Loucy (cell line): ENCODE results near the gene GUCY1A2.

Experiments
- H2AFZ ChIP-seq: fragments of 200-600 bp; sonication (generic); 2 replicates; pipeline ENCODE4 v1.6.0; 2016; ENCODE audit warnings: antibody characterized with exemption, mild to moderate bottlenecking, low read length, moderate library complexity
- H3F3A ChIP-seq: fragments of 200-600 bp; 2 replicates; pipeline ENCODE4 v1.6.0; 2016; ENCODE audit warnings: antibody characterized with exemption, low read depth, mild to moderate bottlenecking
- H3K27me3 ChIP-seq: fragments of 200-600 bp; sonication (generic); 2 replicates; pipeline ENCODE4 v1.6.1; 2014; ENCODE audit warnings: low read length, mild to moderate bottlenecking; ENCODE audit not compliant: insufficient read depth, poor library complexity, severe bottlenecking
- H3K36me3 ChIP-seq: fragments of 200-600 bp; sonication (generic); 2 replicates; pipeline ENCODE4 v1.6.1; 2016; ENCODE audit warnings: low read length; ENCODE audit not compliant: insufficient read depth
- H3K4me1 ChIP-seq: fragments of 200-600 bp; sonication (generic); 2 replicates; pipeline ENCODE4 v1.5.1; 2014; ENCODE audit warnings: low read length, mild to moderate bottlenecking; ENCODE audit not compliant: insufficient read depth, poor library complexity, severe bottlenecking
- H3K4me2 ChIP-seq: fragments of 200-600 bp; sonication (generic); 2 replicates; pipeline ENCODE4 v1.6.0; 2014; ENCODE audit warnings: antibody characterized with exemption, low read length, low read depth, mild to moderate bottlenecking; ENCODE audit not compliant: poor library complexity, severe bottlenecking
- H3K4me3 ChIP-seq: fragments of 200-600 bp; sonication (generic); 2 replicates; pipeline ENCODE4 v1.5.1; 2014; ENCODE audit warnings: low read length, mild to moderate bottlenecking, mixed read lengths; ENCODE audit not compliant: poor library complexity, severe bottlenecking
- H3K79me2 ChIP-seq: fragments of 200-600 bp; sonication (generic); 2 replicates; pipeline ENCODE4 v1.6.1; 2014; ENCODE audit warnings: low read length; ENCODE audit not compliant: insufficient read depth
- H3K9ac ChIP-seq: fragments of 200-600 bp; sonication (generic); 2 replicates; pipeline ENCODE4 v1.6.0; 2014; ENCODE audit warnings: mild to moderate bottlenecking, low read depth, low read length, moderate library complexity; ENCODE audit not compliant: poor library complexity, severe bottlenecking
- H3K9me2 ChIP-seq: fragments of 200-600 bp; sonication (generic); replicated peaks from 2 replicates; pipeline ENCODE4 v1.6.1; 2016; ENCODE audit warnings: low read depth, low read length, mixed read lengths
- H3K9me3 ChIP-seq: fragments of 200-600 bp; sonication (generic); 2 replicates; pipeline ENCODE4 v1.6.1; 2014; ENCODE audit warnings: mild to moderate bottlenecking, antibody characterized with exemption, low read length, low read depth; ENCODE audit not compliant: insufficient read depth
- H4K20me1 ChIP-seq: fragments of 200-600 bp; sonication (generic); 2 replicates; pipeline ENCODE4 v1.6.0; 2014; ENCODE audit warnings: antibody characterized with exemption, low read length, mild to moderate bottlenecking; ENCODE audit not compliant: insufficient read depth, poor library complexity, severe bottlenecking
- CTCF ChIP-seq: fragments of 200-600 bp; sonication (generic); conservative IDR thresholded peaks from 2 replicates; pipeline ENCODE4 v1.5.1; 2014; ENCODE audit warnings: mild to moderate bottlenecking, antibody characterized with exemption, low read length
- EZH2phosphoT487 ChIP-seq: fragments of 200-600 bp; IDR thresholded peaks from 2 replicates; pipeline ENCODE4 v1.6.1; 2018; ENCODE audit warnings: antibody characterized with exemption, mild to moderate bottlenecking, moderate library complexity, borderline replicate concordance

The GUCY1A2 gene

DNA sequence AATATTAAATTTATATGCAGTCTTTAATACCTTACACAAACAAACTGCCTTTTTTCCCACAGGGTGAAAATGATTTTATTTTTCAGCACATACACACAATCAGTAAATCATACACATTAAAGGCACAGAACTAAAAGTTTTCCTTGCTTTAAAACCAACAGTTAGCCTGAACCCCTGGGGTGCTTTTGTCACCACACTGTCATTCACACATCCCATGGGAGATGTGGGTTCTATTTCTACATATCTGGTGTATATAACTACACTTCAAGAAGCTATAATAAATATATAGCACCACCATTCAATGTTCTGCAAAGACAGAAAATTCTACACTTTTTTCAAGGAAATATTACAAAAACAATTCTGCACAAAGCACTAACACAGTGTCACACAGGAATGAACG lies 197.0 kb downstream of the GUCY1A2 start:
- Histone ChIP-seq H3K27me3 (no peaks in the 10 kb centered on the region), H3K9me2 (no peaks in the 10 kb centered on the region), H3K4me1 (no peaks in the 10 kb centered on the region), H3F3A (no peaks in the 10 kb centered on the region), H3K79me2 (no peaks in the 10 kb centered on the region), H3K9ac (no peak overlapping the region), H3K4me3 (no peak overlapping the region), H3K4me2 (no peak overlapping the region), H3K9me3 (no peaks in the 10 kb centered on the region), H3K36me3 (no peaks in the 10 kb centered on the region), H2AFZ (no peak overlapping the region), H4K20me1 (no peaks in the 10 kb centered on the region)
- TF ChIP-seq EZH2phosphoT487 (no peak), CTCF (no peak)

DNA sequence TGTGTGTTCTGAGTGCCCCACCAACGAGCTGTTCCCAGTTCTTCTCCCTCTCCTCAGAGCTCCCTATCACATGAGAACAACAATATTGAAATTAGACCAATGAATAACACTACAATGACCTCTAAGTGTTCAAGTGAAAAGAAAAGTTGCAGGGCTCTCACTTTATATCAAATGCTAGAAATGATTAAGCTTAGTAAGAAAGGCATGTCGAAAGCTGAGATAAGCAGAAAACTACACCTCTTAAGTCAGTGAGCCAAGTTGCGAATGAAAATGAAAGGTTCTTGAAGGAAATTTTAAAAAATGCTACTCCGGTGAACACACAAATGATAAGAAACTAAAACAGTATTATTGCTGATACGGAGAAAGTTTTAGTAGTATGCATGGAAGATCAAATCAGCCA lies 199.8 kb downstream of the GUCY1A2 start:
- H2AFZ ChIP-seq, result no peak overlapping the region
- H3K79me2 ChIP-seq, result no peaks in the 10 kb centered on the region
- no peaks in the 10 kb centered on the region for H3K9me2 ChIP-seq
- H3K4me1 ChIP-seq, result no peaks in the 10 kb centered on the region
- no peaks in the 10 kb centered on the region for H3K27me3 ChIP-seq
- H3K9me3 ChIP-seq, result no peaks in the 10 kb centered on the region; the same call in 1 of the 2 replicates
- no peaks in the 10 kb centered on the region for H4K20me1 ChIP-seq
- H3K9ac ChIP-seq, result no peak overlapping the region
- TF ChIP-seq CTCF (no peak), EZH2phosphoT487 (no peak)
- H3K4me3 ChIP-seq, result no peak overlapping the region
- H3K36me3 ChIP-seq, result no peaks in the 10 kb centered on the region
- no peak overlapping the region for H3K4me2 ChIP-seq
- H3F3A ChIP-seq, result no peaks in the 10 kb centered on the region

DNA sequence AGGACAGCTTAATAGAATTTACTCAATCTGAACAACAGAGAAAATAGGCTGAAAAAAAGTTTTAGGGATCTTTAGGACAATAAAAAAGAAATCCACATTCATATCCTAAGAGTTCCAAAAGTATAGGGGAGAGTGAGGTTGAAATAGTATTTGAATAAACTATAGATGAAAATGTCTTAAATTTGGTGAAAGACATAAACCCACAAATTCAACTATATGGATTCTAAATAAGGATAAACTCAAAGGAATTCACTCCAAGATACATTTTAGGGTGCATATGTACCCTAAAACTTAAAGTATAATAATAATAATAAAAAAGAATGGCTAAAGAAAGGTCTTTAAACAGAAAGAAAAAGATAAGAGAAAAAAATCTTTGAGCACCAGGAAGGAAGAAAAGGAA lies 203.1 kb downstream of the GUCY1A2 start:
- H3K4me1 ChIP-seq, result no peaks in the 10 kb centered on the region
- H3K4me2 ChIP-seq, result no peak overlapping the region
- TF ChIP-seq EZH2phosphoT487, result no peak
- TF ChIP-seq CTCF, result no peak
- H4K20me1 ChIP-seq, result no peaks in the 10 kb centered on the region
- H3K9me2 ChIP-seq, result no peaks in the 10 kb centered on the region
- no peak overlapping the region for H2AFZ ChIP-seq
- no peaks in the 10 kb centered on the region for H3K36me3 ChIP-seq
- no peak overlapping the region for H3K4me3 ChIP-seq
- no peaks in the 10 kb centered on the region for H3K27me3 ChIP-seq
- H3F3A ChIP-seq, result no peaks in the 10 kb centered on the region
- no peaks in the 10 kb centered on the region for H3K79me2 ChIP-seq
- no peaks in the 10 kb centered on the region; the same call in 1 of the 2 replicates for H3K9me3 ChIP-seq
- H3K9ac ChIP-seq, result no peak overlapping the region
